ENCODE measurements around the gene ZNF664. TPM values are rescaled to one million over a fixed set of nuclear protein-coding genes. Genes with fewer than 3 reads are reported as not detected.

ZNF664 gene
- polyA plus RNA-seq, 1 donor from 2014 or later, result 146 TPM

DNA sequence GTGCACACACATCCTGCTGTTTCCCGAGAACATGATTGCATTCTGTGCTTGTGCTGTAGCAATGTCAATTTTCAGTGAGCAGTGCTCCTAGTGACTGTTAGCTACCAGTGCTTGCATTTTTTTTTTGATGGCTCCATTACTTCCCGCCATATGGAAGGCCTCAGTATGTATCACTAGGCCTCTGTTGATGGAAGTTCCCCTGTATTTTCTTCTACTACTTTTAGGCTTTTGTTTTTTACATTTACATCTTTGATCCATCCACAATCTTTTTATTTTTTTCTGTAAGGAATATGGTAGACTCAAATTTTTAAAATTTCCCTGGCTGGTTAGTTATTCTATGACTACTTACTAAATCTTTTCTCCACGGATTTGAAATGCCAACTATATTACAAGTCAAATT is 49.1 kb downstream of the ZNF664 start:
- Histone ChIP-seq H3K4me2 (ENCODE audit: low read length) (no peak overlapping the region), H3K9me2 (ENCODE audit: insufficient read depth, low read length) (no peaks in the 10 kb centered on the region), H3K4me3 (ENCODE audit: low read length) (no peak overlapping the region), H3K27ac (ENCODE audit: low read length) (no peak overlapping the region), H3F3A (ENCODE audit: insufficient read depth, low read length, poor library complexity, severe bottlenecking) (no peaks in the 10 kb centered on the region), H3K27me3 (ENCODE audit: insufficient read depth, low read depth, low read length) (no peaks in the 10 kb centered on the region), H3K36me3 (ENCODE audit: insufficient read depth, low read length) (no peaks in the 10 kb centered on the region), H3K9me3 (ENCODE audit: low read length) (no peaks in the 10 kb centered on the region), H3K79me2 (replicated peaks; ENCODE audit: insufficient read depth, low read length) (no peaks in the 10 kb centered on the region), H3K9ac (ENCODE audit: low read length) (no peak overlapping the region), H4K20me1 (ENCODE audit: insufficient read depth) (no peaks in the 10 kb centered on the region), H2AFZ (ENCODE audit: low read depth, low read length) (no peak overlapping the region)
- TF ChIP-seq SMC3 (conservative IDR thresholded peaks at IDR 0.05; ENCODE audit: poor library complexity) (no peak), EP300 (conservative IDR thresholded peaks at IDR 0.05; ENCODE audit: poor library complexity, severe bottlenecking) (no peak), POLR2AphosphoS5 (IDR thresholded peaks at IDR 0.05) (no peak), EZH2 (IDR thresholded peaks at IDR 0.05; ENCODE audit: borderline replicate concordance, insufficient read depth, low read length, poor library complexity, severe bottlenecking) (no peak), MXI1 (conservative IDR thresholded peaks at IDR 0.05; ENCODE audit: poor library complexity, severe bottlenecking) (no peak), TAF1 (IDR thresholded peaks at IDR 0.05; ENCODE audit: low read depth) (no peak), RAD21 (conservative IDR thresholded peaks at IDR 0.05) (no peak), REST (IDR thresholded peaks at IDR 0.05; ENCODE audit: borderline replicate concordance) (no peak)
- TF ChIP-seq, protein P1, sequence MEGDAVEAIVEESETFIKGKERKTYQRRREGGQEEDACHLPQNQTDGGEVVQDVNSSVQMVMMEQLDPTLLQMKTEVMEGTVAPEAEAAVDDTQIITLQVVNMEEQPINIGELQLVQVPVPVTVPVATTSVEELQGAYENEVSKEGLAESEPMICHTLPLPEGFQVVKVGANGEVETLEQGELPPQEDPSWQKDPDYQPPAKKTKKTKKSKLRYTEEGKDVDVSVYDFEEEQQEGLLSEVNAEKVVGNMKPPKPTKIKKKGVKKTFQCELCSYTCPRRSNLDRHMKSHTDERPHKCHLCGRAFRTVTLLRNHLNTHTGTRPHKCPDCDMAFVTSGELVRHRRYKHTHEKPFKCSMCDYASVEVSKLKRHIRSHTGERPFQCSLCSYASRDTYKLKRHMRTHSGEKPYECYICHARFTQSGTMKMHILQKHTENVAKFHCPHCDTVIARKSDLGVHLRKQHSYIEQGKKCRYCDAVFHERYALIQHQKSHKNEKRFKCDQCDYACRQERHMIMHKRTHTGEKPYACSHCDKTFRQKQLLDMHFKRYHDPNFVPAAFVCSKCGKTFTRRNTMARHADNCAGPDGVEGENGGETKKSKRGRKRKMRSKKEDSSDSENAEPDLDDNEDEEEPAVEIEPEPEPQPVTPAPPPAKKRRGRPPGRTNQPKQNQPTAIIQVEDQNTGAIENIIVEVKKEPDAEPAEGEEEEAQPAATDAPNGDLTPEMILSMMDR (IDR thresholded peaks at IDR 0.05; ENCODE audit: poor library complexity, severe bottlenecking), result no peak

- no peak overlapping the region for H2AFZ ChIP-seq (ENCODE audit: low read depth, low read length)
- TF ChIP-seq TAF1 (IDR thresholded peaks at IDR 0.05; ENCODE audit: low read depth) (no peak), EP300 (conservative IDR thresholded peaks at IDR 0.05; ENCODE audit: poor library complexity, severe bottlenecking) (no peak), RAD21 (conservative IDR thresholded peaks at IDR 0.05) (no peak), EZH2 (IDR thresholded peaks at IDR 0.05; ENCODE audit: borderline replicate concordance, insufficient read depth, low read length, poor library complexity, severe bottlenecking) (no peak), REST (IDR thresholded peaks at IDR 0.05; ENCODE audit: borderline replicate concordance) (no peak), SMC3 (conservative IDR thresholded peaks at IDR 0.05; ENCODE audit: poor library complexity) (no peak), MXI1 (conservative IDR thresholded peaks at IDR 0.05; ENCODE audit: poor library complexity, severe bottlenecking) (no peak), POLR2AphosphoS5 (IDR thresholded peaks at IDR 0.05) (no peak)
- TF ChIP-seq, protein P1 (IDR thresholded peaks at IDR 0.05; ENCODE audit: poor library complexity, severe bottlenecking), result no peak
- no peaks in the 10 kb centered on the region for H4K20me1 ChIP-seq (ENCODE audit: insufficient read depth)
- no peaks in the 10 kb centered on the region for H3K36me3 ChIP-seq (ENCODE audit: insufficient read depth, low read length)
- H3K79me2 ChIP-seq (replicated peaks; ENCODE audit: insufficient read depth, low read length), result no peaks in the 10 kb centered on the region
- no peak overlapping the region for H3K4me2 ChIP-seq (ENCODE audit: low read length)
- no peaks in the 10 kb centered on the region for H3K27me3 ChIP-seq (ENCODE audit: insufficient read depth, low read depth, low read length)
- H3K9me2 ChIP-seq (ENCODE audit: insufficient read depth, low read length), result no peaks in the 10 kb centered on the region
- no peaks in the 10 kb centered on the region for H3K9me3 ChIP-seq (ENCODE audit: low read length)
- no peak overlapping the region for H3K9ac ChIP-seq (ENCODE audit: low read length)
- no peaks in the 10 kb centered on the region for H3F3A ChIP-seq (ENCODE audit: insufficient read depth, low read length, poor library complexity, severe bottlenecking)
- no peak overlapping the region for H3K27ac ChIP-seq (ENCODE audit: low read length)
- H3K4me3 ChIP-seq (ENCODE audit: low read length), result no peak overlapping the region
Measured at GRCh38 chr12:124024263-124024678, 51.3 kb downstream of the ZNF664 start.
